ENCODE results near the gene THYN1. TPM values are rescaled to one million over a fixed set of nuclear protein-coding genes. Genes with fewer than 3 reads are reported as not detected.

Gene THYN1
- polyA plus RNA-seq, 3 donors, result 36.4 to 65.7 (median 57.6) TPM

GRCh38 chr11:134246100-134246499 is 7.1 kb downstream of the THYN1 start:
- Histone ChIP-seq H3K27ac (ENCODE audit: low read depth in 1 of 2, low read length in 2 of 2) (no peak overlapping the region), H3K4me3 (replicated peaks in 1 of 3; ENCODE audit: low read depth in 2 of 3, low read length in 3 of 3) (no peak overlapping the region), H3K27me3 (ENCODE audit: control insufficient read depth in 2 of 2, insufficient read depth in 2 of 2, low read length in 2 of 2) (no peaks in the 10 kb centered on the region), H4K20me1 (ENCODE audit: insufficient read depth, low read length) (no peaks in the 10 kb centered on the region), H3K4me1 (ENCODE audit: control insufficient read depth in 1 of 2, insufficient read depth in 2 of 2, low read length in 2 of 2) (peaks cover 8 to 9% of the 10 kb centered on the region in 2 donors), H3K79me2 (ENCODE audit: insufficient read depth, low read length) (no peaks in the 10 kb centered on the region), H3K36me3 (replicated peaks in 1 of 2; ENCODE audit: control insufficient read depth in 1 of 2, insufficient read depth in 2 of 2, low read length in 2 of 2) (peaks cover 81 to 94% of the 10 kb centered on the region in 2 donors), H2AFZ (ENCODE audit: insufficient read depth, low read depth, low read length, poor library complexity, severe bottlenecking) (no peak overlapping the region), H3K9me3 (replicated peaks in 1 of 2; ENCODE audit: control insufficient read depth in 1 of 2, insufficient read depth in 1 of 2, low read length in 2 of 2) (no peaks in the 10 kb centered on the region), H3K4me2 (replicated peaks; ENCODE audit: extremely low read depth, low read length, poor library complexity, severe bottlenecking) (no peak overlapping the region), H3K9ac (ENCODE audit: insufficient read depth, low read length, poor library complexity, severe bottlenecking) (no peak overlapping the region)
- peaks cover 83 to 86% of the 10 kb centered on the region in 2 donors for H3K36me3 Mint-ChIP-seq
- H3K4me1 Mint-ChIP-seq, result peaks cover 4% of the 10 kb centered on the region
- intact Hi-C loops (cut with micrococcal nuclease), result no loop called here
- H3K9me3 Mint-ChIP-seq, result no peaks in the 10 kb centered on the region
- 94% methylated on average over 11 of the region's 11 CpGs for WGBS (ENCODE audit: insufficient coverage)
- no peaks in the 10 kb centered on the region for H3K27me3 Mint-ChIP-seq (ENCODE audit: low read depth in 3 of 3)
- DNase-seq, result no peak
- H3K27ac Mint-ChIP-seq, result no peak overlapping the region
- TF ChIP-seq CTCF (IDR thresholded peaks at IDR 0.05), result no peak
- no peak overlapping the region for H3K4me3 Mint-ChIP-seq

GRCh38 chr11:134245434-134245833 is 7.7 kb downstream of the THYN1 start:
- Histone ChIP-seq H3K9me3 (replicated peaks in 1 of 2; ENCODE audit: control insufficient read depth in 1 of 2, insufficient read depth in 1 of 2, low read length in 2 of 2) (no peaks in the 10 kb centered on the region), H3K27me3 (ENCODE audit: control insufficient read depth in 2 of 2, insufficient read depth in 2 of 2, low read length in 2 of 2) (no peaks in the 10 kb centered on the region), H3K4me2 (replicated peaks; ENCODE audit: extremely low read depth, low read length, poor library complexity, severe bottlenecking) (no peak overlapping the region), H4K20me1 (ENCODE audit: insufficient read depth, low read length) (no peaks in the 10 kb centered on the region), H3K4me3 (replicated peaks in 1 of 3; ENCODE audit: low read depth in 2 of 3, low read length in 3 of 3) (no peak overlapping the region), H3K36me3 (replicated peaks in 1 of 2; ENCODE audit: control insufficient read depth in 1 of 2, insufficient read depth in 2 of 2, low read length in 2 of 2) (peaks cover 85 to 100% of the 10 kb centered on the region in 2 donors), H3K9ac (ENCODE audit: insufficient read depth, low read length, poor library complexity, severe bottlenecking) (no peak overlapping the region), H3K79me2 (ENCODE audit: insufficient read depth, low read length) (no peaks in the 10 kb centered on the region), H2AFZ (ENCODE audit: insufficient read depth, low read depth, low read length, poor library complexity, severe bottlenecking) (no peak overlapping the region), H3K27ac (ENCODE audit: low read depth in 1 of 2, low read length in 2 of 2) (no peak overlapping the region), H3K4me1 (ENCODE audit: control insufficient read depth in 1 of 2, insufficient read depth in 2 of 2, low read length in 2 of 2) (peaks cover 6% of the 10 kb centered on the region in 2 donors)
- peaks cover 82 to 93% of the 10 kb centered on the region in 2 donors for H3K36me3 Mint-ChIP-seq
- TF ChIP-seq CTCF (IDR thresholded peaks at IDR 0.05), result no peak
- intact Hi-C loops (cut with micrococcal nuclease), result no loop called here
- H3K4me3 Mint-ChIP-seq, result no peak overlapping the region
- peaks cover 4% of the 10 kb centered on the region for H3K4me1 Mint-ChIP-seq
- no peak for DNase-seq
- H3K27ac Mint-ChIP-seq, result no peak overlapping the region
- H3K27me3 Mint-ChIP-seq (ENCODE audit: low read depth in 3 of 3), result no peaks in the 10 kb centered on the region
- WGBS (ENCODE audit: insufficient coverage), result 97% methylated on average over 9 of the region's 14 CpGs
- no peaks in the 10 kb centered on the region for H3K9me3 Mint-ChIP-seq
